Activated naive CD4-positive, alpha-beta T cell treated with anti-CD3 and anti-CD28 coated beads, Interleukin-2, amount 10 ng/mL, durations not matched to agents 7 days and 5 days (primary cell): ENCODE data around the gene LAMTOR3.

Source experiments
- CTCF ChIA-PET: fragments of 350-600 bp; sonication (Branson Sonifier 250); formaldehyde crosslinking; loops from one replicate; lab custom pipeline; 2021; ENCODE audit warnings: antibody characterized with exemption; lab: Charles Lee
- DNase-seq: peaks from one replicate; pipeline ENCODE4 v3.0.0-alpha.2; 2020
- H3K27ac Mint-ChIP-seq: one replicate; pipeline ENCODE4 v1.8.0; 2021; ENCODE audit warnings: mild to moderate bottlenecking, moderate library complexity, mixed read lengths
- H3K27me3 Mint-ChIP-seq: one replicate; pipeline ENCODE4 v1.8.0; 2021; ENCODE audit warnings: mild to moderate bottlenecking, mixed read lengths
- H3K36me3 Mint-ChIP-seq: one replicate; pipeline ENCODE4 v1.8.0; 2021; ENCODE audit warnings: mixed read lengths
- H3K4me1 Mint-ChIP-seq: one replicate; pipeline ENCODE4 v1.8.0; 2021; ENCODE audit warnings: mixed read lengths
- H3K4me3 Mint-ChIP-seq: one replicate; pipeline ENCODE4 v1.8.0; 2021; ENCODE audit warnings: mild to moderate bottlenecking, moderate library complexity, mixed read lengths
- H3K9me3 Mint-ChIP-seq: one replicate; pipeline ENCODE4 v1.8.0; 2021; ENCODE audit warnings: mixed read lengths

Gene LAMTOR3, protein sequence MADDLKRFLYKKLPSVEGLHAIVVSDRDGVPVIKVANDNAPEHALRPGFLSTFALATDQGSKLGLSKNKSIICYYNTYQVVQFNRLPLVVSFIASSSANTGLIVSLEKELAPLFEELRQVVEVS

DNA sequence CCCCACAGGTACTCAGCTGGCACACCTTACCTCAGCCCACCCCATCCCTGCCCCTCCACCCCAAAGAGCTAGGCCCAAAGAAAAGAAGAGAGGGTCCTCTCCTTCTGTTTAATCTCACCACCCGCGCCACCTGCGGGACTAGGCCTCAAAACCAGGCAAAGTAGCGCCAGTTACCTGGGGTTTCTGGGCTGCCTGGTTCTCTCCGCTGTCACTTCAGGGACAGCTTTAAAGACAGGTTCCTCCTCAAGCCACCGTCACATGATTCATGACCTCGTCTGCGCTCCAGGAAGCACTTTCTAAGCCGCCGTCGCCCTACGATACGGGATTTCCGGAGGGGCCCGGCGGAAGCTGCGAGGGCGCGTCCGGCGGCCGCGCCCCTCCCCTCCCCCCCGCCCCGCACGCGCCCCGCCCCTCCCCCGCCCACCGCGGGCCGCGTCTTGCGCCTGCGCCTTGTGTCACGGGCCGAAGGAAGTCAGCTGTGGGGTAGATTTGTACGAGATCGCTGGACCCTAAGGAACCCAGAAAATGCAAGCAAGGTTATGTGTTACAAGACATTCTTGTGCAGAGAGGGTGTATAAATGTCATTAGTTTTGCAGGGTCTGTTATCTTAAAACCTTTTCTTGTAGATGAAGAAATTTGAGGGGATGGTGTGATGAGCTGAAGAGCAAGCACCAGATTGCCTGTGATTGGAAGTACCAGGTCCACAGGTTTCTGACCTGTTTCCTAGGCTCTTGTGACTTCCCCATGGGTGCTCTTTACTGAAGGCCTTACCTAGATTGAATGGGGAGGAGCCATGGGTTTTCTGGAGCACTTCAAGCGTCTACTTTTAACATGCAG lies at the start of gene LAMTOR3:
TSS of gene LAMTOR3 (minus strand) at position 267 of the 837 bp plus-strand sequence. CDS start 464 bp downstream, outside the sequence.
- Mint-ChIP-seq H3K4me1 (peaks cover 44% of the 10 kb centered on the region), H3K27ac (peak within 1 kb of the TSS; percentile 95), H3K4me3 (peak within 1 kb of the TSS; percentile 93), H3K9me3 (no peaks in the 10 kb centered on the region), H3K36me3 (peaks cover 22% of the 10 kb centered on the region), H3K27me3 (no peaks in the 10 kb centered on the region)
- CTCF ChIA-PET, result interaction anchor here (1.1 to 2.0 kb wide), 4 partner anchors 53 to 331 kb away, joined by 3 to 12 read pairs (median 5); partner anchors contain the start of gene TRMT10A
- DNase-seq, result peak; percentile 93

DNA sequence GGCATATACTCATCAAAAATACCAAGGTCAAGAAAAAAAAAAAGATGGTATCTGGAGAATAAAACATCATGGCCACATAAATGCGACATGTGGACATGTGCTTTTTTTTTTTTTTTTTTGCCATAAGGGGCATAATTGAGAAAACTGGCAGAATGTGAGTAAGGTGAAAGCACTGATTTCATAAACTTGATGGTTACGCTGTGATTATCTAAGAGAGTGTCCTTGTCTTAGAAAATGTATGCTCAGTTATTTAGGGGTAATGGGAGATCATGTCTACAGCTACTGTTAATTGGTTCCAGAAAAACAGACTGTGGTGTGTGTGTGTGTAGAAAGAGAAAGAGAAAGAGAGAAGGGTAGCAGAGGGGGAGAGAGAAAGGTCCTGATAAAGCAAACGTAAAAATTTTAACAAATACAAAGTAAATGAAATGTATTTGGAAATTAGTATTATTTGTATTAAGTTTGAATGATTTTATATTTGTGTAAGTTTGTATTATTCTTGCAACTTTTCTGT lies 44.1 kb upstream of the LAMTOR3 start:
- CTCF ChIA-PET, result interaction anchor here (1.0 kb wide), 1 partner anchor 10 kb away, joined by 4 read pairs; no protein-coding TSS in a partner anchor
- DNase-seq, result no peak
- H3K27ac Mint-ChIP-seq, result no peak overlapping the region
- no peaks in the 10 kb centered on the region for H3K27me3 Mint-ChIP-seq
- H3K4me1 Mint-ChIP-seq, result peaks cover 27% of the 10 kb centered on the region
- peaks cover 9% of the 10 kb centered on the region for H3K9me3 Mint-ChIP-seq
- peaks cover 55% of the 10 kb centered on the region for H3K36me3 Mint-ChIP-seq
- no peak overlapping the region for H3K4me3 Mint-ChIP-seq

DNA sequence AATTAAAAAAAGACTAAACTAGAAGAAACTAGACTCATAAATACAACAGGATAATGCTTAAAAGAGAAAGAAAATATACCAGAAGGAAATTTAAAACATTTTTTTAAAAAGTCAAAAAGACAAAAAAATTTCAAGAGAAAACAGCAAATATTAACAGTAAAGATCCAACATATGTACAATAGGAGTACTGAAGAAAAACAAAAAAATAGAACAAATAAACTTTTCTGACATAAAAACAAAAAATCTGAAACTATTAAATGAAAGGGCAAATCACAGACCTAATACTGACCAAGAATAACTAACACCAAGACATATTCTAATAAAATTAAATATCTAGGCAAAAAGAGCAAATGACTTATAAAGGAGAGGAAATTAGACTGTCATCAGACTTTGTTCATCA lies 40.7 kb upstream of the LAMTOR3 start:
- DNase-seq, result no peak
- Mint-ChIP-seq H3K9me3 (peaks cover 9% of the 10 kb centered on the region), H3K36me3 (peaks cover 53% of the 10 kb centered on the region), H3K27ac (peak overlapping the region; percentile 19), H3K4me3 (no peak overlapping the region), H3K27me3 (no peaks in the 10 kb centered on the region), H3K4me1 (peaks cover 23% of the 10 kb centered on the region)
- CTCF ChIA-PET, result no interaction called here

DNA sequence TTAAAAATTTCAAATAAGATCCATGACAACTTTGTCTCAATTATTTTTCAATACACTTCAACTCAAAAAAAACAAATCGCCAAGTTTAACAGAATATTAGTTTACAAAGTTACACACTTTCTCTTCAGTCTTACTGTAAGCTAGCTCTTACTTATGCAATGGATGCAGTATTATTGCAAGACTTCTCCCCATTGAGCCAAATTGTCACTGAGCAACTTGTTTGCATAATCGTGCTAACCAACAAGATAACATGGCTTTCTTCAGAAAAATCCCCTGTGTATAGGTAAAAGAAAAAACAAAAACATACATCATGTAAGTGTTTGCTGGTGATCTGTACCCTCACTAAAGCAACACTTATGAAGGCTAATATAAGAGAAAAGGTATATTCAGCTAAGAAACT lies 33.3 kb upstream of the LAMTOR3 start:
- H3K9me3 Mint-ChIP-seq, result no peaks in the 10 kb centered on the region
- H3K27ac Mint-ChIP-seq, result no peak overlapping the region

DNA sequence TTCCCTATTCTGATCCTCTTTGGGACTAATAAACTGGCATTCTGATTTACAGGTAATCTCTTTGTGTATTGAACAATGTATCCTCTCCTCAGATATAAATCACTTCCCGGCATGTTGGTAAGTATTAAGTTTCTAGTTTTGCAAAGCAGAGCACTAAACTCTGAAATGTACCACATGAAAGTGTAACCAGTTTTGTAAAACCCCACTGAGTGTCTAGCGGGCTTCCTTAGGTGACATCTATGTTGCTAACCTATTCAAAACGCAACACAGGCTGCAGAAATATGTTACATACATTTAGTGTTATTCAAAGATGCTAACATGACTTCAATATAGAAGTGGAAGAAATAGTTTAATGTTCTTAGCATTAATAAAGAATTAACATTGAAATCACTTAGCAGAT lies 26.9 kb upstream of the LAMTOR3 start:
- H3K27me3 Mint-ChIP-seq, result no peaks in the 10 kb centered on the region
- CTCF ChIA-PET, result interaction anchor here (2.2 kb wide), 1 partner anchor 25 kb away, joined by 7 read pairs; the partner anchor contains the start of gene DNAJB14
- H3K4me1 Mint-ChIP-seq, result peaks cover 15% of the 10 kb centered on the region
- peaks cover 8% of the 10 kb centered on the region for H3K9me3 Mint-ChIP-seq
- peak; percentile 22 for DNase-seq
- H3K27ac Mint-ChIP-seq, result peak overlapping the region; percentile 19
- H3K36me3 Mint-ChIP-seq, result peaks cover 38% of the 10 kb centered on the region
- H3K4me3 Mint-ChIP-seq, result no peak overlapping the region

More for the DNA sequence above, 33.3 kb upstream of the LAMTOR3 start:
- no peak for DNase-seq
- Mint-ChIP-seq H3K36me3 (peaks cover 29% of the 10 kb centered on the region), H3K4me1 (peaks cover 32% of the 10 kb centered on the region), H3K27me3 (no peaks in the 10 kb centered on the region), H3K4me3 (no peak overlapping the region)
- CTCF ChIA-PET, result interaction anchor here (1.0 kb wide), 1 partner anchor 21 kb away, joined by 6 read pairs; no protein-coding TSS in a partner anchor

DNA sequence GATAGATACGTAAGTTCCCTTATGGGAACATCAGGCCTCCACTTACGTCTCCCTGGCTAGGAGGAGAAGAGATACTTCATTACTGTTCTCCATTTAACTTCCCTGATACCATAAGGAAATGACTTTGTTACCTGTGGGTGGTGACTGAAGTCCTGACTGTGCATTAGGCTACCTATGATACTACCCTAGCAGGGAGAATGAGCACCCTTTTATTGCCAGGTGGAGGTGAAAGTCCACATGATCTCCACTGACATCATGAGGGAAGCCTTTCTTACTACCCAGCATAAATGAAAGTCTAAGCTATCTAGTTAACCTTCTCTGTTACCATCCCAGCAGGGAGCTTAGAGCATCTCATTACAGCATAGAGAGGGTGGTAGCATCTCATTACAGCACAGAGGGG lies 24.4 kb upstream of the LAMTOR3 start:
- Mint-ChIP-seq H3K27me3 (no peaks in the 10 kb centered on the region), H3K4me3 (no peak overlapping the region), H3K9me3 (peaks cover 8% of the 10 kb centered on the region), H3K27ac (no peak overlapping the region), H3K4me1 (peaks cover 15% of the 10 kb centered on the region), H3K36me3 (peaks cover 49% of the 10 kb centered on the region)
- CTCF ChIA-PET, result no interaction called here
- no peak for DNase-seq

DNA sequence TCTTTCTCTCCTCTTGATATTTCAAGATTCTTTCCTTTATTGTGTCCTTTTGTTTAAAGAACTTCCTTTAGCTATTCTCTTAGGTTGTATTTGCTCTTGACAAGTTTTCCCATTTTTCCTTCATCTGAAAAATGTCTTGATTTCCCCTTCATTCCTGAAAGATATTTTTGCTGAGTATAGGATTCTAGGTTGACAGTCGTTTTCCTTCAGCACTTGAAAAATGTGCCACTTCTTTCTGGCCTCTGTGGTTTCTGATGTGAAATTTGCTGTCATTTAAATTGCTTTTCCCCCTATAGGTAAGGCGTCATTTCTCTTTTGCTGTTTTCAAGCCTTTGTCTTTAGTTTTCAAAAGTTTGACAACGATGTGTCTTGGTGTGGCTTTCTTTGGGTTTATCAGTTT lies 23.3 kb upstream of the LAMTOR3 start:
- Mint-ChIP-seq H3K4me3 (no peak overlapping the region), H3K27ac (no peak overlapping the region), H3K4me1 (peaks cover 15% of the 10 kb centered on the region), H3K9me3 (peaks cover 8% of the 10 kb centered on the region), H3K36me3 (peaks cover 53% of the 10 kb centered on the region), H3K27me3 (no peaks in the 10 kb centered on the region)
- no peak for DNase-seq
- CTCF ChIA-PET, result no interaction called here

DNA sequence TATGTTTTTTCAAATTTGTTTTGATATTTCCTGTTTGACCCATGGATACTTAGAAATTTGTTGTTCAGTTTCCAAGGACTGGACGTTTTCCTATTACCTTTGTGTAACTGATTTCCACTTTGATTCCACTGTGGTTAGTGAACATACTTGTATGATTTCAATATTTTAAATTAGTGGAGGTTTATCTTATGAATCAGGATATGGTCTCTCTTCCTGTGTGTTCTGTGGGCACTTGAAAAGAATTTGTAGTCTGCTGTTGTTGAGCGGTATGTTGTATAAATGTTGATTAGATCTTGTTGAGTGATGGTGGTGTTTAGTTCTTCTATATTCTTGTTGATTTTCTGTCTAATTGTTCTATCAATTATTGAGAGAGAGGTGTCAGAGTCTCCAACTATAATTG lies 21.2 kb upstream of the LAMTOR3 start:
- no peak overlapping the region for H3K27ac Mint-ChIP-seq
- CTCF ChIA-PET, result no interaction called here
- no peak overlapping the region for H3K4me3 Mint-ChIP-seq
- peaks cover 53% of the 10 kb centered on the region for H3K36me3 Mint-ChIP-seq
- H3K4me1 Mint-ChIP-seq, result peaks cover 7% of the 10 kb centered on the region
- no peaks in the 10 kb centered on the region for H3K27me3 Mint-ChIP-seq
- peaks cover 8% of the 10 kb centered on the region for H3K9me3 Mint-ChIP-seq
- no peak for DNase-seq

DNA sequence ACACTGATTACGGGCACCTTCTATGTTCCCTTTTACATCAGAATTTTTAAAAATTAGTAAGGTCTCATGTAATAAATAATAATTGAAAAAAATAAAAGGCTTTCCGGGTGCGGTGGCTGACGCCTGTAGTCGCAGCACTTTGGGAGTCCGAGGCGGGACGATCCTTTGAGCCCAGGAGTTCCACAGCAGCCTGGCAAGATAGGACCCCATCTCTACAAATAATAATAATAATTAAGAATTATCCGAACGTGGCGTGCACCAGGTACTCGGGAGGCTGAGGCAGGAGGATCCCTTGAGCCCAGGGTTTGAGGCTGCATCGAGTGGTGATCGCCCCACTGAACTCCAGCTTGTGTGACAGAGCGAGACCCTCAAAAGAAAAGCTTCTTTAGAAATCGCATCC lies 771 bp upstream of the LAMTOR3 start:
- Mint-ChIP-seq H3K9me3 (no peaks in the 10 kb centered on the region), H3K27me3 (no peaks in the 10 kb centered on the region), H3K36me3 (peaks cover 23% of the 10 kb centered on the region), H3K4me3 (peak overlapping the region; percentile 93), H3K4me1 (peaks cover 41% of the 10 kb centered on the region), H3K27ac (peak overlapping the region; percentile 89)
- DNase-seq, result no peak
- CTCF ChIA-PET, result interaction anchor here (1.1 to 2.0 kb wide), 4 partner anchors 53 to 331 kb away, joined by 3 to 12 read pairs (median 5); partner anchors contain the start of gene TRMT10A

DNA sequence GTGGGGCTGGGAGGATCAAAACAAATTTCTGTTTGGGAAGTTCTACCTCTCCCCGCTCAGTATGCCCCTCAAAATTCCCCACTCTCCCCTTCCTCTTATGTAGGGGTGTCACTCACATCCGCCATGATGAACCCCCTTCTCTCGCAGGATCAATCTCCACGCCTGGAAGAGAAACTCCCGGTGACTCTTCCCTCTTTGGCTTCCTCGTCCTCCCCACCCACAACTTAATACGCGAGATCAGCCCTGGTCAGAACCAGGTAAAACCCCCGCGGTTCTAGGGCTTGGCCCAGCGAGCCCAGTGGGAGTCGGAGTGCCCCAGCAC lies 427 bp downstream of the LAMTOR3 start:
- Mint-ChIP-seq H3K36me3 (peaks cover 23% of the 10 kb centered on the region), H3K9me3 (no peaks in the 10 kb centered on the region), H3K27ac (peak overlapping the region; percentile 95), H3K27me3 (no peaks in the 10 kb centered on the region), H3K4me3 (peak overlapping the region; percentile 93), H3K4me1 (peaks cover 44% of the 10 kb centered on the region)
- DNase-seq, result no peak
- CTCF ChIA-PET, result interaction anchor here (1.1 to 2.0 kb wide), 2 partner anchors 54 to 88 kb away, joined by 3 to 12 read pairs; no protein-coding TSS in a partner anchor

DNA sequence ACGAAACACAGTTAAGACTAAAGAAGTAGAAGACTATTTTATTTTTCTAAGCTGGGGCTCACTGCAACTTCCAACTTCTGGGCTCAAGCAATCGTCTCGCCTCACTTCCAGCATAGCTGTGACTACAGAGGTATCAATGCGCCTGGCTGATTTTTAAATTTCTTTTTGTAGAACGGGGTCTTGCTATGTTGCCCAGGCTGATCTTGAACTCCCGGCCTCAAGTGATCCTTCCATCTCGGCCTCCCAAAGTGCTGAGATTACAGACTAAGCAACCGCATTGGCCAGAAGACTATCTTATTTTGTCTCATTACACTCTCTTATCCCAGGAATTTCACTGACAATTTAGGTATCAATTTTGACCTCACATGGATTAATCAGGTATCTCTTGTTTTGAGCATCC lies 1.2 kb downstream of the LAMTOR3 start:
- DNase-seq, result no peak
- H3K36me3 Mint-ChIP-seq, result peaks cover 22% of the 10 kb centered on the region
- H3K27me3 Mint-ChIP-seq, result no peaks in the 10 kb centered on the region
- H3K4me3 Mint-ChIP-seq, result peak overlapping the region; percentile 93
- H3K9me3 Mint-ChIP-seq, result no peaks in the 10 kb centered on the region
- CTCF ChIA-PET, result no interaction called here
- peak overlapping the region; percentile 95 for H3K27ac Mint-ChIP-seq
- H3K4me1 Mint-ChIP-seq, result peaks cover 48% of the 10 kb centered on the region

DNA sequence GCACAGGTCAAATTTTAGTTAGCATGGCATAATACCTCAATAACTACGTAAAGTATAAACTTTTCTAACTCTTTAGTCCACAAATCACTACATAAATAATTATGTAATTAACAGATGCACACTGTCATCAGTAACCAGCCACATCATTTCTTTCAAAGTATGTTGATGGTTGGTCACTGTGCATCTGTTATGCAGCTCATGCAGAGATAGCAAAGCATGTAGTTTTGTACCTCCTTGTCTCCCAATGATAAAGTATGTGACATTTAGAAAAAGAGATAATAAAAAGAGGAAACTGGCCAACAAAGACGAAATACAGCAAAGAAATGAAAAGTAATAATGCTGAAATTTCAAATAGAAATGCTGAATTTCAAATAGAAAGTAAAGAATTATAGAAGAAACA lies 2.9 kb downstream of the LAMTOR3 start:
- no peak for DNase-seq
- Mint-ChIP-seq H3K9me3 (no peaks in the 10 kb centered on the region), H3K27ac (no peak overlapping the region), H3K4me3 (no peak overlapping the region), H3K36me3 (peaks cover 21% of the 10 kb centered on the region), H3K27me3 (no peaks in the 10 kb centered on the region), H3K4me1 (peaks cover 53% of the 10 kb centered on the region)
- CTCF ChIA-PET, result interaction anchor here (0.6 to 2.3 kb wide), 2 partner anchors 80 to 1531 kb away, joined by 3 to 17 read pairs; no protein-coding TSS in a partner anchor

DNA sequence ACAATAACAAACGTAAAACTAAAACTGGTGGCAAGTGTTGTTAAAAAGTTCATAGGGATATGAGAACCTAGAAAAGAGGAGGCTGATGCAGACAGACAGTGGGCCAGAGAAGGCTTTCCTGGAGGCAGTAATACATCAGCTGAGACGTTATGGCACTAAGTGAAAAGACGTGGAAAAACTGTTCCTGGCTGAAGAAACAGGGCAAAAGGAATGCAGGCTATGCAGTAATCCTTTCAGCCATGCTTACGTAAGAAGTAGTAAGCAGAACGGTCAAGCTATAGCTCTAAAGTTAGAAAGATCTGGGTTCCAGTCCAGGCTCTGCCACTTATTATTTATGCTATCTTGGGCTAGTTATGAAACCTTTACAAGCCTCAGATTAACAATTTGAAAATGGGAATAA lies 6.4 kb downstream of the LAMTOR3 start:
- peaks cover 16% of the 10 kb centered on the region for H3K36me3 Mint-ChIP-seq

DNA sequence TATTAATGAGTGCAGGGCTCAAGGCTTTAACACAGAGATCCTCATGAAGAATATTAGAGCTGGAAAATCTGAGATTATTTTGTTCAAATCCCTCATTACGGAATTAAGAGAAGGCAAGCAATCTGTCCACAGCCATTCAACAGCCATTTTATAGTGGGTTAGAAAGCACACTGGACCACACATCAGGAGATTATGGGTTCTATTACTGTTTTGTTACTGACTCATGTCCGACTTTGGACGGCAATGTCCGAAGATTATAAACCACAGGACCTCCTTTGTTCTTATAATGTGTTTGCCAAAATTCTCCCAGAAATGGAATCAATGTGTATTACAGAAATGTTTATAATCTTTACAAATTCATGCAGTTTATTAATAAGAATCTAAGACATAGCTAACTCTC lies 8.1 kb downstream of the LAMTOR3 start:
- Mint-ChIP-seq H3K36me3 (peaks cover 16% of the 10 kb centered on the region), H3K27me3 (no peaks in the 10 kb centered on the region), H3K4me1 (peaks cover 16% of the 10 kb centered on the region), H3K27ac (no peak overlapping the region), H3K9me3 (no peaks in the 10 kb centered on the region), H3K4me3 (no peak overlapping the region)
- CTCF ChIA-PET, result interaction anchor here (0.7 to 4.3 kb wide), 4 partner anchors 62 to 423 kb away, joined by 3 to 90 read pairs (median 22); no protein-coding TSS in a partner anchor
- no peak for DNase-seq

More for the DNA sequence above, 6.4 kb downstream of the LAMTOR3 start:
- H3K4me3 Mint-ChIP-seq, result no peak overlapping the region
- no peak for DNase-seq
- CTCF ChIA-PET, result interaction anchor here (4.3 kb wide), 2 partner anchors 75 to 79 kb away, joined by 41 to 90 read pairs; no protein-coding TSS in a partner anchor
- H3K9me3 Mint-ChIP-seq, result no peaks in the 10 kb centered on the region
- no peak overlapping the region for H3K27ac Mint-ChIP-seq
- no peaks in the 10 kb centered on the region for H3K27me3 Mint-ChIP-seq
- H3K4me1 Mint-ChIP-seq, result peaks cover 29% of the 10 kb centered on the region
